Esophagus squamous epithelium (tissue), 5 donors: ENCODE measurements around the gene DET1. TPM values are rescaled to one million over a fixed set of nuclear protein-coding genes. Genes with fewer than 3 reads are reported as not detected.

ENCODE experiments used
- DNase-seq: peaks from one replicate; lab custom pipeline; 2025; lab: John Stamatoyannopoulos, UW
- H3K27ac ChIP-seq, 4 donors: fragments of 200-600 bp; sonication (generic); one replicate each; pipeline ENCODE4 v1.5.1; 2016 to 2019; ENCODE audit warnings: mild to moderate bottlenecking in 1 of 4
- H3K27me3 ChIP-seq, 4 donors: fragments of 200-600 bp; sonication (generic); 1 replicate in 3 of 4; 2 replicates in 1 of 4; pipeline versions ENCODE4 v1.5.1 to v1.6.0; 2017 to 2021; ENCODE audit warnings: antibody characterized with exemption in 1 of 4
- H3K36me3 ChIP-seq, 3 donors: fragments of 200-600 bp; sonication (generic); one replicate each; pipeline ENCODE4 v1.5.1; 2016 to 2019
- H3K4me1 ChIP-seq, 3 donors: fragments of 200-600 bp; sonication (generic); one replicate each; pipeline ENCODE4 v1.5.1; 2017 to 2019
- H3K4me3 ChIP-seq, 4 donors: fragments of 200-600 bp; sonication (generic); 1 replicate in 3 of 4; 2 replicates in 1 of 4; pipeline ENCODE4 v1.5.1; 2016 to 2019; ENCODE audit warnings: mild to moderate bottlenecking in 2 of 4, moderate library complexity in 1 of 4
- H3K9me3 ChIP-seq, 3 donors: fragments of 200-600 bp; sonication (generic); one replicate each; pipeline ENCODE4 v1.5.1; 2016 to 2019
- CTCF ChIP-seq, 6 experiments: fragments of 450-650 bp in 4 of 6; fragments of 200-600 bp in 2 of 6; sonication (generic) in 2 of 6; IDR thresholded peaks; one replicate each; pipeline ENCODE4 v1.5.1; 2016 to 2019; ENCODE audit warnings: antibody characterized with exemption in 6 of 6, mild to moderate bottlenecking in 4 of 6, moderate library complexity in 4 of 6
- POLR2A ChIP-seq, 4 donors: fragments of 450-650 bp; IDR thresholded peaks; one replicate each; pipeline ENCODE4 v1.6.1; 2017; ENCODE audit warnings: antibody characterized with exemption in 4 of 4, mild to moderate bottlenecking in 4 of 4, moderate library complexity in 3 of 4
- WGBS, 2 donors: methylation state at CpG; one replicate each; pipeline ENCODE4 v1.1.5; 2018; 5-methylcytosine and 5-hydroxymethylcytosine counted together
- intact Hi-C: fragments of 100-400 bp; cut with DNase I; formaldehyde crosslinking; loops from one replicate; pipeline ENCODE4 v1.15.0; 2022
- total RNA-seq, 4 donors: library from RNA; depleted of rRNA; stranded (reverse); fragments of >200 nt; gene quantifications; one replicate each; pipeline ENCODE4 v1.1.0, GENCODE V29; 2016
- donor health status: DM: yes; HTN: yes; CAD: no.

The DET1 gene
- total RNA-seq, 4 donors from 2014 or later: 1.8 to 4.2 (median 2.3) TPM

- Histone ChIP-seq H3K36me3 (no peaks in the 10 kb centered on the region), H3K27me3 (no peaks in the 10 kb centered on the region), H3K4me3 (no peak overlapping the region), H3K4me1 (peaks cover 0 to 9% (median 0%) of the 10 kb centered on the region in 3 donors), H3K9me3 (no peaks in the 10 kb centered on the region), H3K27ac (no peak overlapping the region)
- TF ChIP-seq POLR2A (IDR thresholded peaks at IDR 0.05) (no peak), CTCF (IDR thresholded peaks at IDR 0.05) (no peak)
- WGBS, 2 donors: 37 to 43% methylated on average over 3 to 6 of the region's 11 CpGs
- intact Hi-C loops: no loop called here
- DNase-seq: no peak
Observed at GRCh38 chr15:88487796-88488523, 58.5 kb downstream of the DET1 start.

GRCh38 chr15:88487178-88487795, 59.2 kb downstream of the DET1 start:
- Histone ChIP-seq H3K4me1 (peaks cover 0 to 9% (median 0%) of the 10 kb centered on the region in 3 donors), H3K27me3 (no peaks in the 10 kb centered on the region), H3K4me3 (no peak overlapping the region), H3K27ac (no peak overlapping the region), H3K36me3 (no peaks in the 10 kb centered on the region), H3K9me3 (no peaks in the 10 kb centered on the region)
- DNase-seq: no peak
- intact Hi-C loops: no loop called here
- no peak for TF ChIP-seq POLR2A (IDR thresholded peaks at IDR 0.05)
- TF ChIP-seq CTCF (IDR thresholded peaks at IDR 0.05): no peak
- WGBS, 2 donors: 93% methylated on average over 2 of the region's 2 CpGs

GRCh38 chr15:88484682-88485331, 61.7 kb downstream of the DET1 start:
- DNase-seq: no peak
- TF ChIP-seq CTCF (IDR thresholded peaks at IDR 0.05) (no peak), POLR2A (IDR thresholded peaks at IDR 0.05) (no peak)
- Histone ChIP-seq H3K36me3 (peaks cover 0 to 5% (median 0%) of the 10 kb centered on the region in 3 donors), H3K9me3 (no peaks in the 10 kb centered on the region), H3K27ac (no peak overlapping the region), H3K4me1 (peaks cover 0 to 9% (median 0%) of the 10 kb centered on the region in 3 donors), H3K27me3 (no peaks in the 10 kb centered on the region), H3K4me3 (no peak overlapping the region)
- 23 to 56% methylated on average over 1 to 9 of the region's 10 CpGs for WGBS, 2 donors
- intact Hi-C loops: no loop called here

GRCh38 chr15:88482263-88482662, 64.2 kb downstream of the DET1 start:
- H3K27ac ChIP-seq: no peak overlapping the region
- intact Hi-C loops: no loop called here
- H3K27me3 ChIP-seq: no peaks in the 10 kb centered on the region
- no peak for DNase-seq
- TF ChIP-seq POLR2A (IDR thresholded peaks at IDR 0.05) (no peak), CTCF (IDR thresholded peaks at IDR 0.05) (no peak)
- no peak overlapping the region for H3K4me3 ChIP-seq
- H3K36me3 ChIP-seq: peaks cover 0 to 31% (median 5%) of the 10 kb centered on the region in 3 donors
- H3K4me1 ChIP-seq: peaks cover 0 to 9% (median 0%) of the 10 kb centered on the region in 3 donors
- H3K9me3 ChIP-seq: no peaks in the 10 kb centered on the region
- 56 to 65% methylated on average over 1 of the region's 1 CpG for WGBS, 2 donors

GRCh38 chr15:88480981-88481380, 65.5 kb downstream of the DET1 start:
- WGBS, 2 donors: 65 to 72% methylated on average over 7 to 8 of the region's 8 CpGs
- H3K27ac ChIP-seq: no peak overlapping the region
- no peaks in the 10 kb centered on the region for H3K9me3 ChIP-seq
- no peak for DNase-seq
- no peak overlapping the region for H3K4me3 ChIP-seq
- intact Hi-C loops: no loop called here
- H3K4me1 ChIP-seq: peaks cover 0 to 9% (median 0%) of the 10 kb centered on the region in 3 donors
- no peaks in the 10 kb centered on the region for H3K27me3 ChIP-seq
- TF ChIP-seq CTCF (IDR thresholded peaks at IDR 0.05) (no peak), POLR2A (IDR thresholded peaks at IDR 0.05) (no peak)
- peaks cover 0 to 42% (median 5%) of the 10 kb centered on the region in 3 donors for H3K36me3 ChIP-seq
